Stimulated activated memory B cell treated with anti-CD40 and anti-IgM and Interleukin-4, amounts not matched to agents 10 μg/mL and 1 μg/mL and 100 μg/mL, for 72 hours (primary cell): ENCODE data around the gene ZNF790.

ENCODE experiments used
- ATAC-seq: fragments of 150-1000 bp; cut with Tn5 transposase; 2 replicates; pipeline ENCODE4 v1.10.0; 2021
- H3K27ac Mint-ChIP-seq: one replicate; pipeline ENCODE4 v1.8.0; 2022; ENCODE audit warnings: mild to moderate bottlenecking, mixed read lengths
- H3K27me3 Mint-ChIP-seq: one replicate; pipeline ENCODE4 v1.8.0; 2022; ENCODE audit warnings: mixed read lengths
- H3K36me3 Mint-ChIP-seq: one replicate; pipeline ENCODE4 v1.8.0; 2022; ENCODE audit warnings: mixed read lengths
- H3K4me1 Mint-ChIP-seq: one replicate; pipeline ENCODE4 v1.8.0; 2022; ENCODE audit warnings: mixed read lengths
- H3K4me3 Mint-ChIP-seq: one replicate; pipeline ENCODE4 v1.8.0; 2022; ENCODE audit warnings: mild to moderate bottlenecking, moderate library complexity, mixed read lengths
- H3K9me3 Mint-ChIP-seq: one replicate; pipeline ENCODE4 v1.8.0; 2022; ENCODE audit warnings: mixed read lengths

Gene ZNF790

GRCh38 chr19:36837906-36838783, at the start of gene ZNF790:
Gene ZNF790 (minus strand): TSS chr19:36838387. CDS start chr19:36825619, 12,768 bp downstream.
- peak; percentile 98 for ATAC-seq
- H3K27me3 Mint-ChIP-seq: no peaks in the 10 kb centered on the region
- H3K36me3 Mint-ChIP-seq: peaks cover 52% of the 10 kb centered on the region
- H3K4me1 Mint-ChIP-seq: no peaks in the 10 kb centered on the region
- H3K9me3 Mint-ChIP-seq: peaks cover 13% of the 10 kb centered on the region
- peak within 1 kb of the TSS; percentile 20 for H3K4me3 Mint-ChIP-seq
- no peak within 1 kb of the TSS for H3K27ac Mint-ChIP-seq

DNA sequence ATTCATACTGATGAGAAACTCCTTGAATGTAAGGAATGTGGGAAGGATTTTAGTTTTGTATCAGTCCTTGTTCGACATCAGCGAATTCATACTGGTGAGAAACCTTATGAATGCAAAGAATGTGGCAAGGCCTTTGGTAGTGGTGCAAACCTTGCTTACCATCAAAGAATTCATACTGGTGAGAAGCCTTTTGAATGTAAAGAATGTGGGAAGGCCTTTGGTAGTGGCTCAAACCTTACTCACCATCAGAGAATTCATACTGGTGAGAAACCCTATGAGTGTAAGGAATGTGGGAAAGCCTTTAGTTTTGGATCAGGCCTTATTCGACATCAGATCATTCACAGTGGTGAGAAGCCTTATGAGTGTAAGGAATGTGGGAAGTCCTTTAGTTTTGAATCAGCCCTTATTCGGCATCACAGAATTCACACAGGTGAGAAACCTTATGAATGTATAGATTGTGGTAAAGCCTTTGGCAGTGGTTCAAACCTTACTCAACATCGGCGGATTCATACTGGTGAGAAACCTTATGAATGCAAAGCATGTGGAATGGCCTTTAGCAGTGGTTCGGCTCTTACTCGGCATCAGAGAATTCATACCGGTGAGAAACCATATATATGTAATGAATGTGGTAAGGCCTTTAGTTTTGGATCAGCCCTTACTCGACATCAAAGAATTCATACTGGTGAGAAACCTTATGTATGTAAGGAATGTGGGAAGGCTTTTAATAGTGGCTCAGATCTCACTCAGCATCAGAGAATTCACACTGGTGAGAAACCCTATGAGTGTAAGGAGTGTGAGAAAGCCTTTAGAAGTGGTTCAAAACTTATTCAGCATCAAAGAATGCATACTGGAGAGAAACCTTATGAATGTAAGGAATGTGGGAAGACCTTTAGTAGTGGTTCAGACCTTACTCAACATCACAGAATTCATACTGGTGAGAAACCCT, 39.1 kb upstream of the ZNF790 start:
- Mint-ChIP-seq H3K4me1 (no peaks in the 10 kb centered on the region), H3K36me3 (peaks cover 76% of the 10 kb centered on the region), H3K9me3 (peaks cover 29% of the 10 kb centered on the region), H3K27me3 (no peaks in the 10 kb centered on the region), H3K27ac (no peak overlapping the region), H3K4me3 (no peak overlapping the region)
- ATAC-seq: no peak

DNA sequence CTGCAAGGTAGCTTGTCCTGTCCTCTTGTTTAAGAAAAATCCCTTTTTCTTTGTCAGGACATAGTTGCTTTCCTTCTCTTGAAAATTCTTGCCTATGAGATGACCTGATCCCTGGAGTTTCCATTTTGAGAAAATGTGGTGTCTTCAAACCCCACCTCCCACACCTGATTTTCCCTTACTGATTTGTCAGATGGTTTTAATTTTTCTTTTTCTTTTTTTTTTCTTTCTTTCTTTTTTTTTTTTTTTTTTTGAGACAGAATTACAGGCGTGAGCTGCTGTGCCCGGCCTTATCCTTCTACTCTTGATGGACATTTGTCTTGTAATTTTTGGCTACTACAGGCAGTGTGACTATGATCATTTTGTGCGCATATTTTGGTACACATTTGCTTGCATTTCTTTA, 13.7 kb upstream of the ZNF790 start:
- H3K4me1 Mint-ChIP-seq: peaks cover 7% of the 10 kb centered on the region
- H3K9me3 Mint-ChIP-seq: peaks cover 6% of the 10 kb centered on the region
- peaks cover 42% of the 10 kb centered on the region for H3K36me3 Mint-ChIP-seq
- no peak overlapping the region for H3K27ac Mint-ChIP-seq
- no peak overlapping the region for H3K4me3 Mint-ChIP-seq
- no peaks in the 10 kb centered on the region for H3K27me3 Mint-ChIP-seq
- ATAC-seq: no peak

DNA sequence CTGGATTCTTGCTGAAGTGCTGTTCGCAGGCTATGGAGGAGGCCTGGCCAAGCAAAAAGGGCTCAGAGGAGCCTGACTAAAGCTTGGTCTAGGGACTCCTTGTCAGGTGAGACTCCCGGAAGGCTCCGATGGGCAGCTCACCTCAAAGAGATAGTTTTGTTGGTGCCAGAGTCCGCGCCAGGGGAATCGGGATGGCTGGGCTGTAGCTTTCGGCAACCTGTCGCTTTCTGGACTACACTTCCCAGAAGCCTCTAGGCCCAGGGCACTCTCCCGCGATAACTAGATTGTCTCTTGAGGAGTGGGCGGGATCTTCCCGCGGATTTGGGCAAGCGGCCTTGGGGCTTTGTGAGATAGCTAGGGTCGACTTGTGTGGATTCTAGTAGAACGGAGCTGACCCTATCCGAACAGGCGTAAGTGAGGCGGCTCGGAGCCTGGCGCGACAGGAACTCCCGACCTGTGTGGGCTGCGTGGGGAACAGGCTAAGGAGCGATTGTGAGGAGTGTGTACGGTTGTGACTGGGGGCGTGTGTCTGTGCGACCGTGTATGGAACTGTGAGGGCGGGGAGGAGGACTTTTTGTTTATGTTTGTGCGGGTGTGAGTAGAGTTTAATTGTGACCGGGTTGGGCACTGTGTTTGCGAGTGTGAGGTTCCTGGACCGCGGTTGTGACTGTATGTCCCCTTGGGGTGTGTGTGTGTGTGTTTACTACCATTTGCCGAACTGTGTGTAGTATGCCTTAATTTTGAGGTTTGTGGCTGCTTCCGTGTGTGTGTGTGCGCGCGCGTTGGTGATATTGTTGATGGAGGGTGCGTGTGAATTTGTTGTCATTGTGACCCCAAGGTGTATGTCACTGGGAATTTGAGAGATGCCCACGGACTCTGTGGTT, 12.6 kb upstream of the ZNF790 start, which contains the start of gene ZNF345:
Gene ZNF345 (plus strand): TSS at position 318 of the 884 bp plus-strand sequence. CDS start 25,955 bp downstream, outside the sequence.
- ATAC-seq: peak; percentile 93
- Mint-ChIP-seq H3K9me3 (peaks cover 6% of the 10 kb centered on the region), H3K4me1 (peaks cover 7% of the 10 kb centered on the region), H3K27ac (no peak within 1 kb of the TSS), H3K36me3 (peaks cover 35% of the 10 kb centered on the region), H3K4me3 (no peak within 1 kb of the TSS), H3K27me3 (no peaks in the 10 kb centered on the region)

DNA sequence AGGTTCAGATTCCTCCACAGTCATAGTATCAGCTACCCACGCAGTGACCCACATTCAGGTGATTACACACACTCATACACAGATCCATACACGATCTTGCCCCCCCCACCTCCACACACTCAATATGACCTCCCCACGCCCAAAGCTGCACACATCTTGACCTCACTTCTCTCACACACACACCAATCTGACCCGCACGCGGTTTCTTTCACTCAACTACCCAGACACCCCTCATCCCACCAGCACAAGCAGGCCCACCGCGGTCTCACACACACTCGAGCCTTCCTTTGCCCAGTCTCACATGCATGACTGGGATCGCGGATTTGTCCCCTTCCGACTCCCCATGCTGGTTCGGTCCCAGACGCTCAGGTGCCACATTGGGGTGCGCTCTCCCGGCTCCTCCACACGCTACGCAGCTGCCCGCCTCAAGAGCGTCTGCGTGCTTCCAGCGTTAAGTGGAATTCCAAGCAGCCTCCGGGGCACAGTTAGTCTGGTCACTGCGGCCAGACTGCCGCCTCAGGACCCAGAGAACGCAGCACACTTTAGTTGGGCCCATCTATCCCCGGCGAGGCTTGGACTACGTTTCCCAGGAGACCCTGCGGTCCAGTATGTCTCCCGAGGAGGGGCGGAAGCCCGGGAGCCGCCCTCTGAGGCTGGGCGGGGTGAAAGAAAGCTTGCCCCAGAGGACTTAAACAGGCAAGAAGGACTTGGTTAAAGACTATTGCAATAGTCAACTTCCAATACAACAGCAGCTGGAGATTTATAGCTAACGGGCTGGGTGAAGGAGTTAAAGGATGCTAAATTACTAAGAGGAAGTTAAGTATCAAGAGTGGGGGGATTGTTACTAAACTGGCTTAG, 11.7 kb upstream of the ZNF790 start:
- H3K36me3 Mint-ChIP-seq: peaks cover 36% of the 10 kb centered on the region
- no peaks in the 10 kb centered on the region for H3K27me3 Mint-ChIP-seq
- peaks cover 7% of the 10 kb centered on the region for H3K4me1 Mint-ChIP-seq
- H3K27ac Mint-ChIP-seq: no peak overlapping the region
- ATAC-seq: peak; percentile 97
- peaks cover 3% of the 10 kb centered on the region for H3K9me3 Mint-ChIP-seq
- H3K4me3 Mint-ChIP-seq: no peak overlapping the region

DNA sequence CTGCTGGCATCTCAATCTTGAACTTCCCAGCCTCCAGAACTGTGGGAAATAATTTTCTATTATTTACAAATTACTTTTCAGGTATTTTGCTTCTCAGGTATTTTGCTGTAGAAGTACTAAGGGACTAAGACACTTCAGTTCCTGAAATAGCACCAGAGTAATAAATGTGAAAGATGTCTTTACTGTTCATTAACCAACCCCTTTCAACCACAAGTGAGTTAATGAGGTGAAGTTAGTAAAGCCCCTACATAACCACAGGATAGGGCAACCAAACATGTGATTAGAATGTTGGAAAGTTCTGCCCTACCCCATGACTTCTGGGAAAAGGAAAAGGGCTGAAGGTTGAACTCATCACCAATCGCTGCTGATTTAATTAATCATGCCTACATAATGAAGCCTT, 9.8 kb upstream of the ZNF790 start:
- H3K27ac Mint-ChIP-seq: no peak overlapping the region
- H3K36me3 Mint-ChIP-seq: peaks cover 30% of the 10 kb centered on the region
- peaks cover 3% of the 10 kb centered on the region for H3K9me3 Mint-ChIP-seq

DNA sequence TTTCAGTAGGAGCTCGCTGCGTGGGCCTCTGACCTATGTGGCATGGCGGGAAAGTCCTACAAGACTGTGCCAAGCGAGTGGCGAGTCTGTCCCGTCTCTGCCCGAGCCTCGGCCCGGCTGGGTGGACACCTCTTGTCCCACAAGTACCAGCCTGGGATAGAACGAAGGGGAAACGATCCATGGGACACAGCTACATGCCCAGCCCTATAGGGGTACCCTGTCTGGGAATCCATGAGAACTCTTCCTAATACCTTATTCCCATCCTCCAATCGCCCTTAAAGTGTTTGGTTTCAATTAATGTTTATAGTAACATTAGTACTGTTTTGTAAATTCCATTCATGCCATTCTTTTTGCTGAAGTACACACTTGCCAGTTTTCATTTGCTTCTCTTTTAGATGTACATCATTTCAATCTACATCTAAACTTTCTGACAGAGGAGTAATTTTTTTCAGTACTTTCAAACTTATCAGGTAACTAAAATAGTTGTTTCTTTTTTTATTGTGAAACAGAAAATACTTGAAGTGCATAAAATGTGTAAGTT, 667 bp upstream of the ZNF790 start:
- ATAC-seq: no peak
- peaks cover 48% of the 10 kb centered on the region for H3K36me3 Mint-ChIP-seq
- H3K27ac Mint-ChIP-seq: no peak overlapping the region
- no peak overlapping the region for H3K4me3 Mint-ChIP-seq
- H3K4me1 Mint-ChIP-seq: no peaks in the 10 kb centered on the region
- H3K27me3 Mint-ChIP-seq: no peaks in the 10 kb centered on the region
- peaks cover 10% of the 10 kb centered on the region for H3K9me3 Mint-ChIP-seq

More for the DNA sequence above, 9.8 kb upstream of the ZNF790 start:
- ATAC-seq: no peak
- Mint-ChIP-seq H3K4me3 (peak overlapping the region; percentile 75), H3K4me1 (peaks cover 7% of the 10 kb centered on the region), H3K27me3 (no peaks in the 10 kb centered on the region)

DNA sequence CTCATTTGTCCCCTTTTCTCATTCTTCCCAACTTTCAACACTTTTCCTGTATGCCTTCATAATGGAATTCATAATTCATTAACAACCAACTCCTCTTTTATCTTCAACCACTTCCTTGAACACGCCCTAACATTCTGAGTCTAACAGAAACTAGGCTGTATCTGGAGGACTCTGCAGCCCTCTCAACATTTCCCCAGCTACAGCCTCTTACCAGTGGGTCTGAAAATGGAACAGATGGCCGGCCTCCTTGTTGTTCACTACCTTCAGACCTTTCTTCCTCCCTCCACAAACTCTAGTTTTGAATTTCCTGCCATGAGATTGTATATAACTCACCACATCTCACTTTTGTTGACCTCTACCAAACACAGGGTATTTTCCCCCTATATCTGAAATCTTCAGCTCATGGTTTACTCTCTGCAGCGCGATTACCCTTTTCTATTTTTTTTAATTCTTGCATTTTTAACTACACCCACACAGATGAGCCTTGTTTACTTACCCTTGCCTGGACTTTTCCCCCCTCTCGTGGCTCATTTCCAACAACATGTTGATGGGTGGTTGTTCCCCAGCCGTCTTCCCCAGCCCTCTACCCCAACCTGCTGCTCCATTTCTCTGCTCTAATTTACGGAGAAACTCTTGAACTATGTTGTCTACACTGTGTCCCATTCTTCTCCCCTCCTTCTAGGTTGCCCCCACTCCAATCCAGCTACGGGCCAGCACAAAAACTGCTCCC, 846 bp downstream of the ZNF790 start:
- H3K27ac Mint-ChIP-seq: no peak overlapping the region
- H3K4me3 Mint-ChIP-seq: no peak overlapping the region
- peaks cover 53% of the 10 kb centered on the region for H3K36me3 Mint-ChIP-seq
- no peaks in the 10 kb centered on the region for H3K4me1 Mint-ChIP-seq
- no peaks in the 10 kb centered on the region for H3K27me3 Mint-ChIP-seq
- peak; percentile 3 for ATAC-seq
- H3K9me3 Mint-ChIP-seq: peaks cover 16% of the 10 kb centered on the region

DNA sequence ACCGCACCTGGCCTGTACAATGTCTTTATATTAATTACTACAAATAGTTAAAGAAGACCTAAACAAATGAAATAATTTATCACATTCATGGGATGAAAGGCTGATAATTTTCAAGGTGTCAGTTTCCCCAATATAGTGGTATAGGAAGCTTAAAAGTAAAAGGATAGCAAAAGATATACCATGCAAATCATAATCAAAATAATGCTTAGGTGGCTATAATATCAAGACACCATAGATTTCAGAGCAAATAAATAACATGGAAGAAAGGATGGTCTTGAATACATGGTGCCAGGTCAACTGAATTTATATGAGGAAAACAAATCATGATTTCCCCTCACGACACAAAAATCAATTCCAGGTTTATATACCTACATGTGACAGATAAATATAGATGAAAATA, 4.8 kb downstream of the ZNF790 start:
- H3K9me3 Mint-ChIP-seq: peaks cover 30% of the 10 kb centered on the region
- H3K4me1 Mint-ChIP-seq: no peaks in the 10 kb centered on the region
- no peak overlapping the region for H3K4me3 Mint-ChIP-seq
- no peaks in the 10 kb centered on the region for H3K27me3 Mint-ChIP-seq
- no peak overlapping the region for H3K27ac Mint-ChIP-seq
- H3K36me3 Mint-ChIP-seq: peaks cover 64% of the 10 kb centered on the region
- ATAC-seq: no peak

GRCh38 chr19:36821758-36822157, 16.4 kb downstream of the ZNF790 start:
- Mint-ChIP-seq H3K4me3 (no peak overlapping the region), H3K36me3 (peaks cover 93% of the 10 kb centered on the region), H3K9me3 (peaks cover 16% of the 10 kb centered on the region)

GRCh38 chr19:36819130-36819630, 19.0 kb downstream of the ZNF790 start:
- H3K9me3 Mint-ChIP-seq: peaks cover 11% of the 10 kb centered on the region
- no peak overlapping the region for H3K4me3 Mint-ChIP-seq

More at GRCh38 chr19:36821758-36822157, 16.4 kb downstream of the ZNF790 start:
- no peaks in the 10 kb centered on the region for H3K4me1 Mint-ChIP-seq
- H3K27ac Mint-ChIP-seq: no peak overlapping the region
- H3K27me3 Mint-ChIP-seq: no peaks in the 10 kb centered on the region
- no peak for ATAC-seq

GRCh38 chr19:36807029-36807428, 31.2 kb downstream of the ZNF790 start:
- no peak overlapping the region for H3K4me3 Mint-ChIP-seq

More at GRCh38 chr19:36819130-36819630, 19.0 kb downstream of the ZNF790 start:
- Mint-ChIP-seq H3K27ac (no peak overlapping the region), H3K4me1 (no peaks in the 10 kb centered on the region), H3K27me3 (no peaks in the 10 kb centered on the region), H3K36me3 (peaks cover 93% of the 10 kb centered on the region)
- no peak for ATAC-seq

DNA sequence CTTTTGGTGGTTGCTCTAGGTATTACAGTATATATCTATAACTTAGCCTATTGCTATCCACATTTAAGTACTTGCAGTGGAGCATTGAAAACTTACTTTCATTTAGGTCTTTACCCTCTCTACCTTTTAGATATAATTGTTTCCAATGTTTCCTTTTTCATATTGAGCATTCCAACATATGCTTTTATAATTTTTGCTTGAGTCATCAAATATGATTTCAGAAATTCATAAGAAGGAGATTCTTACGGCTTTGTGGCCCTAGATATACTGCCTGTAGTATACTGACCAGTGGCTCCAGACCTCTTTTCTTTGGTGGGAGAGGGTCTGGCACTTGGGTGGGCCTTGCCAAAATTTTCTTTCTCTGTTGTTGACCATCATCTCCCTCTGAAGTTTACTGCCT, 32.8 kb downstream of the ZNF790 start:
- Mint-ChIP-seq H3K27me3 (no peaks in the 10 kb centered on the region), H3K4me3 (no peak overlapping the region), H3K4me1 (no peaks in the 10 kb centered on the region), H3K36me3 (peaks cover 94% of the 10 kb centered on the region), H3K9me3 (peaks cover 27% of the 10 kb centered on the region), H3K27ac (no peak overlapping the region)
- ATAC-seq: no peak

More at GRCh38 chr19:36807029-36807428, 31.2 kb downstream of the ZNF790 start:
- no peak overlapping the region for H3K27ac Mint-ChIP-seq
- H3K36me3 Mint-ChIP-seq: peaks cover 94% of the 10 kb centered on the region
- ATAC-seq: no peak
- H3K9me3 Mint-ChIP-seq: peaks cover 31% of the 10 kb centered on the region
- H3K4me1 Mint-ChIP-seq: no peaks in the 10 kb centered on the region
- no peaks in the 10 kb centered on the region for H3K27me3 Mint-ChIP-seq
